ENCODE results near the gene ANKRD7.
A peak's percentile ranks its signal among the peaks of the same experiment; 100 is the strongest.

Gene ANKRD7

GRCh38 chr7:118224521-118224920, at the start of gene ANKRD7:
ANKRD7 (plus strand) TSS chr7:118224704; CDS start chr7:118224831, 127 bp downstream.
- DNase-seq: peak in 1 of 58 donors; percentile 2

- DNase-seq: no peak
These were observed 48.8 kb upstream of the ANKRD7 start for GRCh38 chr7:118175740-118176139.

GRCh38 chr7:118179191-118179590, 45.3 kb upstream of the ANKRD7 start:
- DNase-seq: no peak

- DNase-seq: no peak
These were observed 41.7 kb upstream of the ANKRD7 start for GRCh38 chr7:118182593-118183427.

- peak in 3 of 58 donors; percentile 12 to 34 (median 25) for DNase-seq
These were observed 41.1 kb upstream of the ANKRD7 start for GRCh38 chr7:118183428-118183785.

- peak; percentile 79 to 97 (median 93) for DNase-seq
These were observed 40.5 kb upstream of the ANKRD7 start, which contains the start of gene LSM8 for GRCh38 chr7:118183786-118184564. LSM8 (plus strand) TSS chr7:118184164; CDS start chr7:118184224, 60 bp downstream.

GRCh38 chr7:118184565-118184940, 40.0 kb upstream of the ANKRD7 start:
- no peak for DNase-seq

GRCh38 chr7:118185163-118185860, 39.2 kb upstream of the ANKRD7 start:
- DNase-seq: no peak

GRCh38 chr7:118186501-118186900, 38.0 kb upstream of the ANKRD7 start:
- no peak for DNase-seq

GRCh38 chr7:118194571-118194970, 29.9 kb upstream of the ANKRD7 start:
- no peak for DNase-seq

- DNase-seq: peak in 22 of 58 donors; percentile 0 to 51 (median 17)
These were observed 28.5 kb upstream of the ANKRD7 start for GRCh38 chr7:118195837-118196474.

GRCh38 chr7:118202061-118202460, 22.4 kb upstream of the ANKRD7 start:
- DNase-seq: no peak

- peak in 57 of 58 donors; percentile 21 to 87 (median 68) for DNase-seq
These were observed 10.3 kb upstream of the ANKRD7 start for GRCh38 chr7:118214051-118214832.

GRCh38 chr7:118214833-118215182, 9.7 kb upstream of the ANKRD7 start:
- DNase-seq: no peak

- DNase-seq: no peak
These were observed 7.3 kb upstream of the ANKRD7 start for GRCh38 chr7:118217210-118217619.

- no peak for DNase-seq
These were observed 5.9 kb upstream of the ANKRD7 start for GRCh38 chr7:118218413-118219156.

- DNase-seq: no peak
These were observed 5.4 kb upstream of the ANKRD7 start for GRCh38 chr7:118219157-118219512.

- no peak for DNase-seq
These were observed 3.9 kb upstream of the ANKRD7 start for GRCh38 chr7:118220583-118220982.

- no peak for DNase-seq
These were observed 1.9 kb upstream of the ANKRD7 start for GRCh38 chr7:118222591-118222990.

GRCh38 chr7:118232837-118233236, 8.3 kb downstream of the ANKRD7 start:
- DNase-seq: no peak
